Lower leg skin (tissue), 4 donors: ENCODE measurements around the gene KCNMA1. TPM values are rescaled to one million over a fixed set of nuclear protein-coding genes. Genes with fewer than 3 reads are reported as not detected.

Experiments
- DNase-seq, 2 donors: peaks; one replicate each; pipeline ENCODE4 v3.0.0-alpha.2; 2019; ENCODE audit warnings: low spot score in 2 of 2
- H3K4me3 ChIP-seq: fragments of 200-600 bp; sonication (generic); 2 replicates; pipeline ENCODE4 v1.5.1; 2017; ENCODE audit warnings: mild to moderate bottlenecking, low read depth; ENCODE audit not compliant: poor library complexity, severe bottlenecking
- POLR2A ChIP-seq, 2 donors: fragments of 450-650 bp; IDR thresholded peaks; one replicate each; pipeline ENCODE4 v1.6.1; 2016 to 2017; ENCODE audit warnings: antibody characterized with exemption in 2 of 2, mild to moderate bottlenecking in 1 of 2, moderate library complexity in 1 of 2
- WGBS, 2 donors: methylation state at CpG; one replicate each; pipeline ENCODE4 v1.1.5; 2018; 5-methylcytosine and 5-hydroxymethylcytosine counted together
- intact Hi-C: fragments of 100-400 bp; cut with DNase I; formaldehyde crosslinking; loops from one replicate; pipeline ENCODE4 v1.15.0; 2023; ENCODE audit warnings: low total_unique reads
- total RNA-seq, 4 donors: library from RNA; depleted of rRNA; stranded (reverse); fragments of >200 nt; gene quantifications; one replicate each; pipeline ENCODE4 v1.1.0, GENCODE V29; 2016
- TF ChIP-seq, protein P1 (sequence below), 3 donors: fragments of 450-650 bp; IDR thresholded peaks; one replicate each; pipeline ENCODE4 v1.5.1; 2016; ENCODE audit warnings: antibody characterized with exemption in 3 of 3, mild to moderate bottlenecking in 3 of 3, moderate library complexity in 2 of 3

The KCNMA1 gene
- total RNA-seq, 4 donors from 2014 or later = 4.1 to 9.9 (median 6.5) TPM

GRCh38 chr10:77501846-77502261 lies 135.8 kb downstream of the KCNMA1 start:
- whole genome bisulfite sequencing, 2 donors = 61 to 65% methylated on average over 4 of the region's 4 CpGs

DNA sequence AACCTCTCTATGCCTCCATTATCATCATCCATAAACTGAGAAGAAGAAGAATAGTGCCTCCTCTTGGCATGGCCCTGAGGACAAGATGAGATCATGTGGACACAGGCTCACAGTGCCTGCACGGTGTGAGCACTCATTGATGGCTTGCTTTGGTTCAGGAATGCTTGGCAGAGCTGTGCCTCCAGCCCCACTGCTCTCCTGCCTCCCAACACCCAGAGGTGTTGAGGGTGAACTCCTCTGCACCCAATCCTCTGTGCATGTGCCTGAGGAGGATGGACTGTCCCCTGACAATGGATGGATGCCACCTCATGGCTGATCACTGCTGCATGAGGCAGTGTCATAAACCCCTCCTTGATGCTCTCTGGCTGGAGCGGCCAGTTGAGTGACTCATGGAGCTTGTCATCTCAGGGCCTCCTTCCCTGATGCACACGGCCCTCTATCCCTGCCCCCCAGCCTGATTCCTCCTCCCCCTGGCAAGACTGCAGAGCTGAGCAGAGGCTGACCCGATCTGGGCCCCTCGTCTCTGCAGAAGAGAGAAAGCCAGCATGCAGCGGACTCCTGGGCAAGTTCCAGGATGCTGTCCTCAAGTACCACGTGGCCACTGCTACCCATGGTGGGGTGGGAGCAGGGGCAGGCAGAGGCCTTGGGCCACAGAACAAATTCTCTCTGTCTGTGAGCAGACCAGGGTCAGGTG lies 136.3 kb downstream of the KCNMA1 start:
- no peak for TF ChIP-seq POLR2A (IDR thresholded peaks at IDR 0.05)
- TF ChIP-seq, protein P1, sequence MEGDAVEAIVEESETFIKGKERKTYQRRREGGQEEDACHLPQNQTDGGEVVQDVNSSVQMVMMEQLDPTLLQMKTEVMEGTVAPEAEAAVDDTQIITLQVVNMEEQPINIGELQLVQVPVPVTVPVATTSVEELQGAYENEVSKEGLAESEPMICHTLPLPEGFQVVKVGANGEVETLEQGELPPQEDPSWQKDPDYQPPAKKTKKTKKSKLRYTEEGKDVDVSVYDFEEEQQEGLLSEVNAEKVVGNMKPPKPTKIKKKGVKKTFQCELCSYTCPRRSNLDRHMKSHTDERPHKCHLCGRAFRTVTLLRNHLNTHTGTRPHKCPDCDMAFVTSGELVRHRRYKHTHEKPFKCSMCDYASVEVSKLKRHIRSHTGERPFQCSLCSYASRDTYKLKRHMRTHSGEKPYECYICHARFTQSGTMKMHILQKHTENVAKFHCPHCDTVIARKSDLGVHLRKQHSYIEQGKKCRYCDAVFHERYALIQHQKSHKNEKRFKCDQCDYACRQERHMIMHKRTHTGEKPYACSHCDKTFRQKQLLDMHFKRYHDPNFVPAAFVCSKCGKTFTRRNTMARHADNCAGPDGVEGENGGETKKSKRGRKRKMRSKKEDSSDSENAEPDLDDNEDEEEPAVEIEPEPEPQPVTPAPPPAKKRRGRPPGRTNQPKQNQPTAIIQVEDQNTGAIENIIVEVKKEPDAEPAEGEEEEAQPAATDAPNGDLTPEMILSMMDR (IDR thresholded peaks at IDR 0.05) = no peak
- DNase-seq = no peak
- WGBS, 2 donors = 45 to 49% methylated on average over 7 of the region's 7 CpGs
- intact Hi-C loops = no loop called here
- H3K4me3 ChIP-seq = no peak overlapping the region

More at GRCh38 chr10:77501846-77502261, 135.8 kb downstream of the KCNMA1 start:
- intact Hi-C loops = no loop called here
- DNase-seq = no peak
- H3K4me3 ChIP-seq = no peak overlapping the region
- TF ChIP-seq, protein P1 (IDR thresholded peaks at IDR 0.05) = no peak
- no peak for TF ChIP-seq POLR2A (IDR thresholded peaks at IDR 0.05)

DNA sequence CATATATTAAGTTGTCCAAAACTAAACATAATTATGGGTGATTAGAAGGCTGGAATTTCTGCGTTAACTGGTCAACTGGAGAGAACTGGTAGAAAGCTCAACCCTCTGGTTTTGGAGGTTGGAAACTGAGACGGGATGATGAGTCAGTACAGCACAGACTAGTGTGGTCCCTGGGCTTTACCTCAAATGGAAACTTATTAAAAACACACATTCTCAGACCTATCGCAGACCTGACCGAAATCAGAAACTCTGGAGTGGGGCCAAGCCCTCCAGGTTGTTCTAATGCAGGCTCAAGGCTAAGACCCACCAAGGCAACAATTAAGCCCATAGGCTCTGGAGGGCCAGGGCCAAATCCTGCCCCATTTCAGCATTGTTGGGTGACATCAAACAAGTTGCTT lies 136.9 kb downstream of the KCNMA1 start:
- WGBS, 2 donors = 86 to 88% methylated on average over 4 of the region's 4 CpGs
- TF ChIP-seq, protein P1 (IDR thresholded peaks at IDR 0.05) = no peak
- TF ChIP-seq POLR2A (IDR thresholded peaks at IDR 0.05) = no peak

DNA sequence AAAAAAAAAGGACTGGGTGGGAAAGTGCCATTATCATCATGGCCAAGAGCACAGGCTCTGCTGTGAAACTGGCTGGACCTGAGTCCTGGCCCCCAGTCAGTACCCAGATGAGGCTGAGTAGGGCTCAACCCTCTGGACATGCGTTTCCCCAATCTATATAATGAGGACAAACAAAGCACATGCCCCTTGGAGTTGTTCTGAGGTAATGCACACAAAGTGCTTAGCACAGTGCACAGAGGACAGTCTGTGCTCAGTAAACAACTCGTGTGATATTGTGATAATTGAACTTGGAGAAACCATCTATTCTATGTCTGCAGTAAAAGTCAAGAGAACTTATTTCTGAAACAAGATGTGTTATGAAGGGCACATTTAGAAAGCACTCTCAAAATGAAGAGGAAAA lies 138.8 kb downstream of the KCNMA1 start:
- H3K4me3 ChIP-seq = no peak overlapping the region
- TF ChIP-seq, protein P1 (IDR thresholded peaks at IDR 0.05) = no peak
- no peak for TF ChIP-seq POLR2A (IDR thresholded peaks at IDR 0.05)
- 64 to 74% methylated on average over 2 of the region's 2 CpGs for WGBS, 2 donors
- intact Hi-C loops = no loop called here
- no peak for DNase-seq

More for the DNA sequence above, 136.9 kb downstream of the KCNMA1 start:
- no peak for DNase-seq
- intact Hi-C loops = no loop called here
- no peak overlapping the region for H3K4me3 ChIP-seq

DNA sequence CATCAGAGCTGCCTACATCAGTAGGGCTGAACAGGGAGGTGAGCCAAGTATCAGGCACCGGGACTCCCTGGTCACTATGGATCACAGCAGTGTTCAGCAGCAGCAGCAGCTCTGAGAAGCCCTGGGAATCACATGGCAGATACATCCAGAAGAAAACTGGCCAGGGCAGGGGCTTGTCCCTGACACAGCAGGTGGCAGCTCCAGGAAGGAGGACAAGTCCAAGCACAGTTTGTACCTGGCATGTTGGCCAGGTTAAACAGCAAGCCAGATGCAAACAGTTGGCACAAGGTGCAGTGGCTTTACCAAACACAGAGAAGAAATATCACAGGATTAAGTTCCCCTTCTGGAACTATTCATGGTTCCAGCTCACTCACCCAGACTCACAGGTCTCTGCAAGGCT lies 139.4 kb downstream of the KCNMA1 start:
- no peak for DNase-seq
- intact Hi-C loops = no loop called here
- TF ChIP-seq POLR2A (IDR thresholded peaks at IDR 0.05) = no peak
- TF ChIP-seq, protein P1 (IDR thresholded peaks at IDR 0.05) = no peak
- no peak overlapping the region for H3K4me3 ChIP-seq
- WGBS, 2 donors = 20 to 55% methylated on average over 1 of the region's 1 CpG

DNA sequence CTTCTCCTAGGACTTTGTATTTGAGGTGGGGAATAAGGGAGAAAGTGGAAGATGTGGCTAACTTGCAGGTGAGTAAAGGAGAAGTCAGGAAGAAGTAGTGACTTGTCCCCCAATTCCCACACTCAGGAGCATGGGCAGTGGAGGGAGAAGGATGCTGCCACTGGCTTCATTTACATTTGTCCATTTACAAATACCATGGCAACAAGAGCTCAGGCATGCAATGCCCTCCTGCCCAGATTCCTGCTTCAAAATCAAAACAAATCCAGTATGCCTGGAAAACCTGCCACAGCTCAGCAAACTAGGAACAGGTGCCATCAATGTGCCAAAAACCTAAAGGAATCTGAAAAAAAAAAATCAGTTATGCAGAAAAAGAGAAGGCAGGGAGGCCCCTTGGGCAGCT lies 139.9 kb downstream of the KCNMA1 start:
- intact Hi-C loops = no loop called here
- no peak overlapping the region for H3K4me3 ChIP-seq
- TF ChIP-seq POLR2A (IDR thresholded peaks at IDR 0.05) = no peak
- DNase-seq = no peak
